GM12874 (cell line): Measurements from ENCODE around the gene CAPN9.

Experiments
- TF ChIP-seq, protein P1 (sequence below): IDR thresholded peaks from 2 replicates; pipeline ENCODE4 v1.5.1; 2011; ENCODE audit warnings: low read depth, mild to moderate bottlenecking, control low read depth, low read length, moderate library complexity; ENCODE audit not compliant: insufficient read depth

Gene CAPN9

DNA sequence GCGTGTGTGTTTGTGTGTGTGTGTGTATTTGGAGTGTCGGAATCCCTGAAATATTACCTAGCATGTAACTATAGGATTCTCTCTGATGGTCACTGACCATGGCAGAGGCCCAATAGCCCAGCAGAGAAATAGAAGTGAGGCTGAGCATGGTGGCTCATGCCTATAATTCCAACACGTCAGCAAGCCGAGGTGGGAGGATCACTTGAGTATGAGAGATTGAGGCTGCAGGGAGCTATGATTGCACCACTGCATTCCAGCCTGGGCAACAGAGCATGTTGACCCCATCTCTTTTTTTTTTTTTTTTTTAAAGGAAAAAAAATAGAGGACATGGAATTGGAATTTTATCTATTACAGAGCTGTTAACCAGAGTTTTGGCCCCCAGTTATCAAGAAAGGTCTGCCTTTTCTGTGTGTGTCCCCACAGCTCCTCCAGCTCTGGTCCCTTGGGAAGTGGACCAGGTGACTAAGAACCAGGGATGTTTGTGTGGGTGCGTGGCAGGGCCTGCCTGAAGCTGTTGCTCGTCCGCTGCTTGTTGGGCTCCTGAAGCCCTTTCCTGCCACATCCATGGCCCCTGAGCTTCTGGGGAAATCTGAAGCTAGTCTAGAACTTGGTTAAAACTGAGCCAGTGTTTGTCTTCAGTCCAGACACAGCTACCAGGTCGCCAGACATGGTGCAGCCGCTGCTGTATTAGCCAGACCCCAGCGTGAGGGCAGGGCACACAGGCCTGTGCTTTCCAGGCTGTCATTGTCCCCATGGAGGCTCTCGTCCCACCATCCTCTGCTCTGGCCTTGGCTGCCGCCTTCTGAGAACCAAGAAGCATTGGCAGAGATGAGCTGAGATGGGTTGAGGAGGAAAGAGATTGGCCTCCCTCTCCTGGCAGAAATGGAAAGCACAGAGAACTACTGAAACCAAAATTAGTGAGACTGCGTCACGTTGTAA, 25.5 kb downstream of the CAPN9 start:
- TF ChIP-seq, protein P1, sequence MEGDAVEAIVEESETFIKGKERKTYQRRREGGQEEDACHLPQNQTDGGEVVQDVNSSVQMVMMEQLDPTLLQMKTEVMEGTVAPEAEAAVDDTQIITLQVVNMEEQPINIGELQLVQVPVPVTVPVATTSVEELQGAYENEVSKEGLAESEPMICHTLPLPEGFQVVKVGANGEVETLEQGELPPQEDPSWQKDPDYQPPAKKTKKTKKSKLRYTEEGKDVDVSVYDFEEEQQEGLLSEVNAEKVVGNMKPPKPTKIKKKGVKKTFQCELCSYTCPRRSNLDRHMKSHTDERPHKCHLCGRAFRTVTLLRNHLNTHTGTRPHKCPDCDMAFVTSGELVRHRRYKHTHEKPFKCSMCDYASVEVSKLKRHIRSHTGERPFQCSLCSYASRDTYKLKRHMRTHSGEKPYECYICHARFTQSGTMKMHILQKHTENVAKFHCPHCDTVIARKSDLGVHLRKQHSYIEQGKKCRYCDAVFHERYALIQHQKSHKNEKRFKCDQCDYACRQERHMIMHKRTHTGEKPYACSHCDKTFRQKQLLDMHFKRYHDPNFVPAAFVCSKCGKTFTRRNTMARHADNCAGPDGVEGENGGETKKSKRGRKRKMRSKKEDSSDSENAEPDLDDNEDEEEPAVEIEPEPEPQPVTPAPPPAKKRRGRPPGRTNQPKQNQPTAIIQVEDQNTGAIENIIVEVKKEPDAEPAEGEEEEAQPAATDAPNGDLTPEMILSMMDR = no peak

DNA sequence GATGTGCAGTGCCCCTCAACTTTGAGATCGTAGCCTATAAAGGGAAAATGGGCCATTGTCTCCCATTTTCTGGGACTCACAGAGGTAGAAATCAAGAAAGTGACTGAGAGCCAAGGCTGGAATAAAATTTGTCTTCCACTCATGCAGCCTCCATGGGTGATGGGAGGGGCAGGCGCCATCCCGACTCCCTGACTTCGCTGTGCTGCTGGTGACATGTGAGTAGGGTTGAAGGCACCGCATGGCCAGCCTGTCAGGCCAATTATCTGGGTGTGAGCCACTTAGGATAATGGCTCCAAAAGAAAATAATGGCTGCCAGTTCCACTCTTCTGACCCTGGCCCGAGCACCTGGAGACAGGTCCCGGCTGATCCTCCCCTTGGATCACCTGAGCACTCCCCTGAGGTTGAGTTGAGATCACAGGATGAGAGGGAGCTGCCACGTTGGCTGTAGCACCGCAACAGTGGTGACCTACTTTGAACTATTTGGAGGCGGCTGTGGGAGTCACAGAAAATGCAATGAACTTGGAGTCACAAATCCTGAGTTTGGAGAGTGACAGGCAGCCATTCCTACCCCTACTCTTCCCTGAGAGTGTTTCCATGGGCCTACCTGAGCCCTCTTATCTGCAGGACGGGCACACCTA, 26.3 kb downstream of the CAPN9 start:
- TF ChIP-seq, protein P1 = no peak

DNA sequence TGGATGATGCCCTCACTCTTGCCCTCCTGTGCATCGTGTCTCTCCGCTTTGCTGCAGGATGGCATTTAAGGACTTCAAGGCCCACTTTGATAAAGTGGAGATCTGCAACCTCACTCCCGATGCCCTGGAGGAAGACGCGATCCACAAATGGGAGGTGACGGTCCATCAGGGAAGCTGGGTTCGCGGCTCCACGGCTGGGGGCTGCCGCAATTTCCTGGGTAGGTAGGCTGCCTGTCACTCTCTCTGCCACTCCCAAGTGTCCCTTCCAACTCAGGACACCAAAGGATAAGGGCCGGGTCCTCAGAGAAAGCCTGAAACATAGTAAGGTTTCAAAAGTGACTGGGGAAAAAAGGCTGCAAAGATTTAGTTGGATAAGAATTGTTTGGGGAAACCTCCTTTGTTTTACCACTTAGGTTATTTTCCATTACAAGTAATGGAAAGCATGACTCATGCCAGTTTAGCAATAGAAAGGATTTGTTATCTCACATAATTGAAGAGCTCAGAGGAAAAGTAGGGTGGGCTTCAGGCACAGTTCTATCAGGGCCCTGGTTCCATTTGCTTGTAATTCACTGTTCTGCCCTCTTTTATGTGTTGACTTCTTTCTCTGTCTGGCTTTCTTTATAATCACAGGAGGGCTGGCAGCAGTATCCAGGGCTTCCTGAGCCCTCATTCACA, 31.9 kb downstream of the CAPN9 start:
- TF ChIP-seq, protein P1 = no peak

DNA sequence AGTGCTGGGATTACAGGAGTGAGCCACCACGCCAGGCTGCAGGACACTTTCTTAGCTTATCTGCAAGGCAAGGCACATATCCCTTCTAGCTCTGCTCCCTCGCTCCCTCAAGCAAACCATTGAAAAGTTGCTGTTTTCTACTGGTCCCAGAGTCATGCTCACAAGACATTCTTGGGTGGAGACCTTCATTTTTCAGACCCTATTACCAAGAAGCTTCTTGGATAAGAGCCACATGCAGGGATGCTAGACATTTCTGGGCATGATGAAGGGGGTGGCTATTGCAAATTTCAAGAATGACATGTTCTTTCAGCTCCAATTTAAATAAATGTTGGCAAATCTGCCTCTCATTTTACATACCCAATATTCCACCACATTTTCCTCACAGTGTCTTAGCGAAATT, 33.9 kb downstream of the CAPN9 start:
- TF ChIP-seq, protein P1 = no peak

DNA sequence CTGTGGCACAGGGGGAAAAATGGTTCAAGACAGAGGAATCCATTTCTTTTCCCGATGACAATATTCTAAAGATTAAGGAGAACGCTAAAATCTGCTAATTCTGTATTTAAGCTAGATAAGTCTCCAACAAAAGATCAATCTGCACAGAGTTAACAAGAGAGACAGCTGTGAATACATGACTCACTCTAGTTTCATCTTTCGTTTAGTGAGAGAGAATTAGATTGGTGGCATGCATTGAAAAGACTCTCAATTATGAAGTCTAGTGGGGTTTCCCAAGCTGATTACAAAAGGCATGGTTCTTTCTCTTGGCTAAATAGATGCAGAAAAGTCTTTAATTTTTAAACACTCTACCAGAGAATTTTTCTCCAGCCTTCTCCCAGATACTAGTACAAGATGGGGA, 34.4 kb downstream of the CAPN9 start:
- TF ChIP-seq, protein P1 = no peak

DNA sequence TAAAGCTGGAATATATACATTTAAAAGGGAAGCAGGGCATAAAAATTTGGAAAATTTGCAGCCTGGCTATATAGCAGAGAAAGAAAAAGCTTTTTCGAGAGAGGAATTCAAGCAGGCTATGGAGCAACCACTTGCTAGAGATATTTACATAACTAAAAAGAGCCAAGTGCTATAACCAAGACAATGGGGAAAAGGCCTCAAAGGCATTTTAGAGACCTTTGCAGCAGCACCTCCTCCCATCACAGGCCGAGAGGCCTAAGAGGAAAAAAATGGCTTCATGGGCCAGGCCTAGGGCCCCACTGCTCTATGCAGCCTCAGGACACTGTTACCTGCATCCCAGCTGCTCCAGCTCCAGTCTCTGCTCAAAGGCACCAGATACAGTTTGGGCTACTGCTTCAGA, 37.0 kb downstream of the CAPN9 start:
- TF ChIP-seq, protein P1 = no peak
